ENCODE measurements around the gene NBEA.

Gene NBEA

GRCh38 chr13:35514061-35514477 lies 572.0 kb downstream of the NBEA start:
- no peak for DNase-seq (ENCODE audit: low read depth)

GRCh38 chr13:35514801-35515502 lies 572.9 kb downstream of the NBEA start:
- DNase-seq (ENCODE audit: low read depth), result no peak

GRCh38 chr13:35518337-35518946 lies 576.4 kb downstream of the NBEA start:
- DNase-seq (ENCODE audit: low read depth), result no peak

GRCh38 chr13:35524171-35524570 lies 582.1 kb downstream of the NBEA start:
- no peak for DNase-seq (ENCODE audit: low read depth)

- no peak for DNase-seq (ENCODE audit: low read depth)
These were observed 584.5 kb downstream of the NBEA start for GRCh38 chr13:35526577-35526976.

GRCh38 chr13:35527451-35527850 lies 585.4 kb downstream of the NBEA start:
- DNase-seq (ENCODE audit: low read depth), result no peak

GRCh38 chr13:35530147-35530546 lies 588.1 kb downstream of the NBEA start:
- no peak for DNase-seq (ENCODE audit: low read depth)

GRCh38 chr13:35530581-35530980 lies 588.5 kb downstream of the NBEA start:
- DNase-seq (ENCODE audit: low read depth), result no peak

GRCh38 chr13:35531526-35531925 lies 589.5 kb downstream of the NBEA start:
- no peak for DNase-seq (ENCODE audit: low read depth)

GRCh38 chr13:35534343-35534742 lies 592.3 kb downstream of the NBEA start:
- no peak for DNase-seq (ENCODE audit: low read depth)

- no peak for DNase-seq (ENCODE audit: low read depth)
These were observed 606.7 kb downstream of the NBEA start for GRCh38 chr13:35548790-35549189.

- DNase-seq (ENCODE audit: low read depth), result no peak
These were observed 607.4 kb downstream of the NBEA start for GRCh38 chr13:35549481-35549880.

GRCh38 chr13:35552172-35552844 lies 610.2 kb downstream of the NBEA start:
- no peak for DNase-seq (ENCODE audit: low read depth)

- no peak for DNase-seq (ENCODE audit: low read depth)
These were observed 613.0 kb downstream of the NBEA start for GRCh38 chr13:35554972-35555623.

GRCh38 chr13:35557475-35557874 lies 615.4 kb downstream of the NBEA start:
- no peak for DNase-seq (ENCODE audit: low read depth)

- DNase-seq (ENCODE audit: low read depth), result no peak
These were observed 619.5 kb downstream of the NBEA start for GRCh38 chr13:35561540-35561939.

- DNase-seq (ENCODE audit: low read depth), result no peak
These were observed 623.2 kb downstream of the NBEA start for GRCh38 chr13:35565273-35565672.

- DNase-seq (ENCODE audit: low read depth), result no peak
These were observed 624.3 kb downstream of the NBEA start for GRCh38 chr13:35566340-35566739.

GRCh38 chr13:35567406-35567980 lies 625.4 kb downstream of the NBEA start:
- no peak for DNase-seq (ENCODE audit: low read depth)

GRCh38 chr13:35573639-35574038 lies 631.6 kb downstream of the NBEA start:
- DNase-seq (ENCODE audit: low read depth), result no peak

GRCh38 chr13:35592457-35592856 lies 650.4 kb downstream of the NBEA start:
- DNase-seq (ENCODE audit: low read depth), result no peak

- DNase-seq (ENCODE audit: low read depth), result no peak
These were observed 651.6 kb downstream of the NBEA start for GRCh38 chr13:35593651-35594050.

Data from activated T-cell treated with anti-CD3 and anti-CD28 coated beads for 24 hours (primary cell).